ENCODE data around the gene OR4K13.

DNA sequence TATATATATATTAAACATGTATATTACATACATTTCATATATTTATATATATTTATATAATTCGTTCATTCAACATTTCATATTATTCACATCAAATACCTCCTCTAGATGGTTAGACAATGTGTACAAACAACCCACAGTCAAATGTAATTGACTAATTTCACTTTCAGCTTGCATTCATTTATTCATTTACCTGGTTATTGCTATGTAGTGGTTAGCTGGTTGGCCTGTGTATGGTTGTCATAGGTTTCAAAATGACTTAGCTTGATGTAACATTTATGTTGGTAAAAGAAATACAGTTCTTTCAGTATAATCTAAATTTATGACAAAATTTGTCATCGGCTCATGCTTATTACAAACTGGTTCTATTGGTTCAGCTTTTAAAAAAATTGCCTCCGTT is 389 bp downstream of the OR4K13 start:
- TF ChIP-seq, protein P1, sequence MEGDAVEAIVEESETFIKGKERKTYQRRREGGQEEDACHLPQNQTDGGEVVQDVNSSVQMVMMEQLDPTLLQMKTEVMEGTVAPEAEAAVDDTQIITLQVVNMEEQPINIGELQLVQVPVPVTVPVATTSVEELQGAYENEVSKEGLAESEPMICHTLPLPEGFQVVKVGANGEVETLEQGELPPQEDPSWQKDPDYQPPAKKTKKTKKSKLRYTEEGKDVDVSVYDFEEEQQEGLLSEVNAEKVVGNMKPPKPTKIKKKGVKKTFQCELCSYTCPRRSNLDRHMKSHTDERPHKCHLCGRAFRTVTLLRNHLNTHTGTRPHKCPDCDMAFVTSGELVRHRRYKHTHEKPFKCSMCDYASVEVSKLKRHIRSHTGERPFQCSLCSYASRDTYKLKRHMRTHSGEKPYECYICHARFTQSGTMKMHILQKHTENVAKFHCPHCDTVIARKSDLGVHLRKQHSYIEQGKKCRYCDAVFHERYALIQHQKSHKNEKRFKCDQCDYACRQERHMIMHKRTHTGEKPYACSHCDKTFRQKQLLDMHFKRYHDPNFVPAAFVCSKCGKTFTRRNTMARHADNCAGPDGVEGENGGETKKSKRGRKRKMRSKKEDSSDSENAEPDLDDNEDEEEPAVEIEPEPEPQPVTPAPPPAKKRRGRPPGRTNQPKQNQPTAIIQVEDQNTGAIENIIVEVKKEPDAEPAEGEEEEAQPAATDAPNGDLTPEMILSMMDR (IDR thresholded peaks at IDR 0.05; ENCODE audit: low read depth, low read length) = no peak
- no peak for TF ChIP-seq POLR2A (IDR thresholded peaks at IDR 0.05; ENCODE audit: extremely low read depth, insufficient read length)
- TF ChIP-seq, protein P2, sequence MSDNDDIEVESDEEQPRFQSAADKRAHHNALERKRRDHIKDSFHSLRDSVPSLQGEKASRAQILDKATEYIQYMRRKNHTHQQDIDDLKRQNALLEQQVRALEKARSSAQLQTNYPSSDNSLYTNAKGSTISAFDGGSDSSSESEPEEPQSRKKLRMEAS (IDR thresholded peaks at IDR 0.05; ENCODE audit: low read depth, low read length) = no peak
- no peak for TF ChIP-seq MYC (IDR thresholded peaks at IDR 0.05; ENCODE audit: low read depth, low read length)

Measured in NB4 (cell line).